ENCODE data around the gene NISCH.
"Not testable (repeated sequence)": the region's sequence is repeated elsewhere in the genome, so short reads cannot be mapped to it uniquely, and the experiment has no call there.

NISCH gene

GRCh38 chr3:52514576-52514975, 59.2 kb downstream of the NISCH start:
- no peak for DNase-seq (ENCODE audit: low spot score)

GRCh38 chr3:52515192-52515591, 59.8 kb downstream of the NISCH start:
- DNase-seq (ENCODE audit: low spot score): no peak

- DNase-seq (ENCODE audit: low spot score): no peak
These were observed 61.2 kb downstream of the NISCH start for GRCh38 chr3:52516509-52517195.

- DNase-seq (ENCODE audit: low spot score): no peak
These were observed 62.7 kb downstream of the NISCH start for GRCh38 chr3:52517796-52518722.

GRCh38 chr3:52518723-52519444, 63.5 kb downstream of the NISCH start:
- no peak for DNase-seq (ENCODE audit: low spot score)

GRCh38 chr3:52519445-52520140, 64.2 kb downstream of the NISCH start:
- no peak for DNase-seq (ENCODE audit: low spot score)

- no peak for DNase-seq (ENCODE audit: low spot score)
These were observed 64.8 kb downstream of the NISCH start for GRCh38 chr3:52520141-52520667.

GRCh38 chr3:52520716-52521487, 65.5 kb downstream of the NISCH start:
- no peak for DNase-seq (ENCODE audit: low spot score)

GRCh38 chr3:52521488-52521824, 66.1 kb downstream of the NISCH start:
- no peak for DNase-seq (ENCODE audit: low spot score)

- DNase-seq (ENCODE audit: low spot score): no peak
These were observed 66.7 kb downstream of the NISCH start for GRCh38 chr3:52521881-52522650.

GRCh38 chr3:52522651-52523251, 67.3 kb downstream of the NISCH start:
- no peak for DNase-seq (ENCODE audit: low spot score)

- no peak for DNase-seq (ENCODE audit: low spot score)
These were observed 68.2 kb downstream of the NISCH start for GRCh38 chr3:52523386-52524257.

- no peak for DNase-seq (ENCODE audit: low spot score)
These were observed 68.9 kb downstream of the NISCH start for GRCh38 chr3:52524258-52524751.

GRCh38 chr3:52524752-52525679, 69.6 kb downstream of the NISCH start:
- DNase-seq (ENCODE audit: low spot score): no peak

GRCh38 chr3:52525680-52526561, 70.5 kb downstream of the NISCH start:
- DNase-seq (ENCODE audit: low spot score): no peak

GRCh38 chr3:52526671-52527038, 71.3 kb downstream of the NISCH start:
- not testable (repeated sequence) for DNase-seq (ENCODE audit: low spot score)

All from RKO (cell line).